Measurements from ENCODE around the gene SLC6A1. TPM values are rescaled to one million over a fixed set of nuclear protein-coding genes. Genes with fewer than 3 reads are reported as not detected.

Gene SLC6A1
- total RNA-seq, 1 experiment from 2014 or later = not detected

DNA sequence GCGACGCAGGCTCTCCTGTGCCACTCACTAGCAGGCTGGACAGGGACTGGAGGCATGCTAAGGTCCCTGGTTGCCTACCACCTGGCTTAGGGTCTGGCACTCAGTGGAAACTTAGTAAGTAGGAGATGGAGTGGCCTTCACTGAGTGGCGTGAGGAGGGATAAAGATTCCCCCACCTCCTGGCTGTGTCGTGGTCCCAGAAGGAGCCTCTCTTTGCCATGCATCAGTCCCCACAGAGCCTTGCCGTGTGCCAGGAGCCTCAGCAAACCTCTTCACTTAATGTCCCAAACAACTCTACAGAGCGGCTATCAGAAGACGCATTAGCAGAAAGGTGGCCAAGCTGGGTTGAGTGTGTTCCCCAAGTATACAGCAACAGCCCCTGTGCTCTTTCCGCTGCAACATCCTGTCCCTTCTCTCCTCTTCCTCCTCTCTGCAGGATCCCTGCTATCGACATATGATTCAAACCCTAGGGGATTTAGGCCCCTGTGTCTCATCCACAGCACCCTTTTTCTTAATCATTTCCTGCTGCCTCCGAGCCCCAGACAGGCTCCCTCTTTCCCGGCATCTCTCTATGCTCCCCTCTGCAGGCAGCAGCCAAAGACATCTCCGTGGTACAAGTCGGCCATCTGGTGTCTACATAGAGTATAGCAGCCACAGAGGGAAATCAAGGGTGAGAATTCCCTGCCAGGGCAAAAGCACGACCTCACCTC lies 66.7 kb downstream of the SLC6A1 start:
- H4K5ac ChIP-seq (ENCODE audit: insufficient read length, low read depth, low read length) = no peak overlapping the region
- H2BK12ac ChIP-seq (ENCODE audit: insufficient read length, low read depth, low read length) = no peak overlapping the region
- H3K4me2 ChIP-seq (ENCODE audit: insufficient read depth, insufficient read length, low read length) = no peak overlapping the region
- Mint-ChIP-seq H3K27ac (no peak overlapping the region), H3K4me1 (no peaks in the 10 kb centered on the region), H3K9me3 (peaks cover 9 to 16% of the 10 kb centered on the region in 2 experiments), H3K36me3 (ENCODE audit: insufficient read depth in 1 of 3, low read depth in 3 of 3) (no peaks in the 10 kb centered on the region; a peak in 2 of 7 replicates), H3K27me3 (ENCODE audit: low read depth) (peaks cover 35% of the 10 kb centered on the region), H3K4me3 (no peak overlapping the region)
- no peak overlapping the region for H4K8ac ChIP-seq (replicated peaks; ENCODE audit: insufficient read length, low read depth, low read length)
- TF ChIP-seq CTCF (conservative IDR thresholded peaks at IDR 0.05) = peak; percentile 85
- no peaks in the 10 kb centered on the region for H3K23me2 ChIP-seq (ENCODE audit: insufficient read length, low read depth, low read length, poor library complexity, severe bottlenecking)
- no peak overlapping the region for H3K23ac ChIP-seq (ENCODE audit: insufficient read length, low read depth, low read length)
- no peak overlapping the region for H3T11ph ChIP-seq (ENCODE audit: low read length)
- H2AK5ac ChIP-seq (ENCODE audit: insufficient read length, low read length) = no peak overlapping the region
- no peak overlapping the region for H4K91ac ChIP-seq (ENCODE audit: insufficient read length, low read depth, low read length)
- no peak overlapping the region for H3K56ac ChIP-seq (ENCODE audit: insufficient read length, low read depth, low read length)
- H2BK120ac ChIP-seq (ENCODE audit: low read depth, low read length, poor library complexity, severe bottlenecking) = no peak overlapping the region
- no peaks in the 10 kb centered on the region for H3K79me2 ChIP-seq (ENCODE audit: insufficient read depth, low read length)
- H3K9me3 ChIP-seq (ENCODE audit: control insufficient read depth, low read depth, low read length) = no peaks in the 10 kb centered on the region
- DNase-seq = peak; percentile 82
- H3K4me1 ChIP-seq (ENCODE audit: insufficient read depth, low read length) = no peaks in the 10 kb centered on the region
- H3K4ac ChIP-seq (ENCODE audit: low read depth, low read length) = no peak overlapping the region
- H3K27me3 ChIP-seq (ENCODE audit: insufficient read depth, low read length) = no peaks in the 10 kb centered on the region
- H2BK20ac ChIP-seq (ENCODE audit: low read depth, low read length, poor library complexity, severe bottlenecking) = no peak overlapping the region
- no peak overlapping the region for H3K27ac ChIP-seq (ENCODE audit: insufficient read length, low read depth, low read length)
- H2AFZ ChIP-seq (ENCODE audit: low read length) = no peak overlapping the region
- H2BK5ac ChIP-seq (ENCODE audit: insufficient read length, low read length) = no peak overlapping the region
- no peaks in the 10 kb centered on the region for H3K79me1 ChIP-seq (ENCODE audit: insufficient read depth, low read depth, low read length, poor library complexity, severe bottlenecking)
- no peak overlapping the region for H3K18ac ChIP-seq (ENCODE audit: insufficient read length, low read depth, low read length)
- no peak overlapping the region for H2BK15ac ChIP-seq (ENCODE audit: low read depth, low read length)
- H3K9ac ChIP-seq (ENCODE audit: extremely low read depth, insufficient read length, low read length) = no peak overlapping the region
- WGBS (ENCODE audit: extremely low coverage, insufficient read length, low lambda C conversion rate) = no CpG with 5 or more reads among the region's 14 CpGs
- H3K14ac ChIP-seq (ENCODE audit: insufficient read depth, low read length) = no peak overlapping the region
- no peaks in the 10 kb centered on the region for H4K20me1 ChIP-seq (ENCODE audit: control insufficient read depth, insufficient read depth, insufficient read length)
